Stimulated activated CD4-positive, alpha-beta T cell treated with anti-CD3 and anti-CD28 coated beads, Interleukin-12 subunit alpha, Interleukin-12 subunit beta, amount 100 ng/mL, for 4 hours (primary cell): ENCODE measurements around the gene E2F8.
"Not testable (repeated sequence)": the region's sequence is repeated elsewhere in the genome, so short reads cannot be mapped to it uniquely, and the experiment has no call there.

Source experiments
- DNase-seq: peaks from one replicate; pipeline ENCODE4 v3.0.0-alpha.2; 2020

E2F8 gene

GRCh38 chr11:19240420-19241259 is at the start of gene E2F8:
E2F8 (minus strand) TSS chr11:19240945; CDS start chr11:19240121, 824 bp downstream.
- DNase-seq = peak; percentile 78

- DNase-seq = no peak
Measured at GRCh38 chr11:19290356-19290755, 49.6 kb upstream of the E2F8 start.

GRCh38 chr11:19288256-19288655 is 47.5 kb upstream of the E2F8 start:
- DNase-seq = no peak

- DNase-seq = no peak
Measured at GRCh38 chr11:19286411-19286810, 45.7 kb upstream of the E2F8 start.

- no peak for DNase-seq
Measured at GRCh38 chr11:19284881-19285280, 44.1 kb upstream of the E2F8 start.

GRCh38 chr11:19283991-19284390 is 43.2 kb upstream of the E2F8 start:
- no peak for DNase-seq

- no peak for DNase-seq
Measured at GRCh38 chr11:19281555-19281954, 40.8 kb upstream of the E2F8 start.

- DNase-seq = no peak
Measured at GRCh38 chr11:19281041-19281440, 40.3 kb upstream of the E2F8 start.

GRCh38 chr11:19279451-19279850 is 38.7 kb upstream of the E2F8 start:
- DNase-seq = no peak

- DNase-seq = no peak
Measured at GRCh38 chr11:19276859-19277808, 36.4 kb upstream of the E2F8 start.

- no peak for DNase-seq
Measured at GRCh38 chr11:19275496-19275895, 34.8 kb upstream of the E2F8 start.

- DNase-seq = not testable (repeated sequence)
Measured at GRCh38 chr11:19273219-19273618, 32.5 kb upstream of the E2F8 start.

GRCh38 chr11:19268909-19269308 is 28.2 kb upstream of the E2F8 start:
- no peak for DNase-seq

GRCh38 chr11:19267567-19267966 is 26.8 kb upstream of the E2F8 start:
- no peak for DNase-seq

GRCh38 chr11:19263333-19263732 is 22.6 kb upstream of the E2F8 start:
- no peak for DNase-seq

- peak; percentile 55 for DNase-seq
Measured at GRCh38 chr11:19259487-19260345, 19.0 kb upstream of the E2F8 start.

GRCh38 chr11:19258641-19259230 is 18.0 kb upstream of the E2F8 start:
- no peak for DNase-seq

GRCh38 chr11:19254441-19254840 is 13.7 kb upstream of the E2F8 start:
- not testable (repeated sequence) for DNase-seq

- DNase-seq = no peak
Measured at GRCh38 chr11:19253817-19254216, 13.1 kb upstream of the E2F8 start.

- no peak for DNase-seq
Measured at GRCh38 chr11:19253153-19253745, 12.5 kb upstream of the E2F8 start.

- no peak for DNase-seq
Measured at GRCh38 chr11:19252394-19253152, 11.8 kb upstream of the E2F8 start.
